NOMO-1 treated with DMSO at 0.1 percent for 48 hours (cell line): ENCODE results near the gene FXYD7.

ENCODE experiments used
- DNase-seq: peaks from one replicate; lab custom pipeline; 2025; ENCODE audit not compliant: unreplicated experiment; lab: John Stamatoyannopoulos, UW

The FXYD7 gene

GRCh38 chr19:35109395-35110112, 33.5 kb upstream of the FXYD7 start:
- DNase-seq, result no peak

GRCh38 chr19:35110974-35111373, 32.1 kb upstream of the FXYD7 start:
- DNase-seq, result no peak

GRCh38 chr19:35112995-35113688, 29.9 kb upstream of the FXYD7 start:
- DNase-seq, result no peak

GRCh38 chr19:35114353-35115176, 28.5 kb upstream of the FXYD7 start:
- DNase-seq, result peak; percentile 33

DNA sequence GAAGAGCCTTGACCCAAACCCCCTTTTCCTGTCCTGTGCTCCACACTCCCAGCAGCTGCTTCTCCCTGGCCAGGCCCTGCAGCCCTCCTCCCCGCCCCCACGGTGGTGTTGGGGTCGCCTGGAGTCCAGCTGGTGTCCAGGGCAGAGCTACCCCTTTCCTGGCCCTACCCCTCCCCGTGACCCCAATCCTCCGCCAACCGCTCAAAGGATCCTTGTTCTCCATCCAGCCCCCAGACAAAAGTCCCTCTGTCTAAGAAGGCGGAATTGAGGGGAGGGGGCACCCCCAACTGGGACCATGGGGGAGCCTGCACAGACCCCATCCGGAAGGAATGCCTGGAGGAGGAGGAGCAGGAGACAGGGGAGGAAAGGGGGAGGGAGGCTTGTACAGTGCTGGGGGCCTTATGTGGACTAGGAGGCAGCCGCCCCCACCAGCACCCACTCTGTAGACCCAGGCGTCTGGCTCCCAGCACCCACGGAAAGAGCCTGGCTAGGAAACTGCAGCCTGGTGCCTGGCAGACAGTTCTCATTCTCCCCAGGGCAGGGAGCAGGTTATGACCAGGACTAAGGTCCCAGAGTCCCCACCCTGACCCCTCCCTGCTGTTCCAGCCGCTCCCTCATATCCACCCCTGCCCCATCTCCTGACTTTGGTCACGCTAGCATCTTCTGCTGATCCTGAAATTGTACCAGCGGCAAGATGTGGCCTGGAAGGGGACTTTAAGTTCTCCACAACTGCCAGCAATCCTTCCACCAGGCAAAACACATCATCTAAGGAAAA, 27.7 kb upstream of the FXYD7 start, which contains the start of gene FXYD3:
TSS of gene FXYD3 (plus strand) at position 647 of the 775 bp plus-strand sequence. CDS start 3,554 bp downstream, outside the sequence.
- no peak for DNase-seq

GRCh38 chr19:35116072-35116801, 26.8 kb upstream of the FXYD7 start:
- no peak for DNase-seq

DNA sequence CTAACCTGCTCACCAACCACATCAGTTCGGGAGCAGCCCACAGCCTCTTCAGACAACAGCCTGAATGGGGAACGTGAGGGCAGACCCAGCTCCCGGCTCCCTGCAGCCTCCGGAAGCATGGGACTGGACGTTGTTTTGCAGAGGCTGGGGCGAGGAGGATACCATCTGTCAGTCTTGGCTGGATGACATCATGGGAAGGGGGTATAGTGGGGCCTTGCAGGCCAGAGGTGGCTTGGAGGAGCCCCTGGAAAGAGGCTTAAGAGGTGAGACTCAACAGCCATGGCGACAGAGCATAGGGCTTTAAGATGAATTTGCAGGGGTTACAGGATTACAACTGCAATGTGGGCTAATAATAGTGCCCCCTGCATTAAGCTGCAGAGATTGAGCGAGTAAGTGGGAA, 25.9 kb upstream of the FXYD7 start:
- no peak for DNase-seq

DNA sequence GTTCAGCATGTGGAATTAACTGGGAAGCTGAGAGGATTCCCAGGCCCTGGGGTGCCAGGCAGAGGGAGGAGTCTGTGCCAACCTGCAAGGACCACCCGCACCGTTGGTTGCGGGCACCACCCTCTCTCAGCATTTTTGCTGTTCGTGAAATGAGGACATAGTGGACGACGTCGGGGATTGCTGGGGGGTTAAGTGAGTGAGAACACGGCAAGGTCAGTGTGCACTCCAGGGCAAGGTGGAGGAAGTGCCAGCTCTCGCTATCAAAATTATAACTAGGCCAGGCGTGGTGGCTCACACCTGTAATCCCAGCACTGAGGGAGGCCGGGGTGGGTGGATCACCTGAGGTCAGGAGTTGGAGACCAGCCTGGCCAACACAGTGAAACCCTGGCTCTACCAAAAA, 25.3 kb upstream of the FXYD7 start:
- DNase-seq, result no peak

DNA sequence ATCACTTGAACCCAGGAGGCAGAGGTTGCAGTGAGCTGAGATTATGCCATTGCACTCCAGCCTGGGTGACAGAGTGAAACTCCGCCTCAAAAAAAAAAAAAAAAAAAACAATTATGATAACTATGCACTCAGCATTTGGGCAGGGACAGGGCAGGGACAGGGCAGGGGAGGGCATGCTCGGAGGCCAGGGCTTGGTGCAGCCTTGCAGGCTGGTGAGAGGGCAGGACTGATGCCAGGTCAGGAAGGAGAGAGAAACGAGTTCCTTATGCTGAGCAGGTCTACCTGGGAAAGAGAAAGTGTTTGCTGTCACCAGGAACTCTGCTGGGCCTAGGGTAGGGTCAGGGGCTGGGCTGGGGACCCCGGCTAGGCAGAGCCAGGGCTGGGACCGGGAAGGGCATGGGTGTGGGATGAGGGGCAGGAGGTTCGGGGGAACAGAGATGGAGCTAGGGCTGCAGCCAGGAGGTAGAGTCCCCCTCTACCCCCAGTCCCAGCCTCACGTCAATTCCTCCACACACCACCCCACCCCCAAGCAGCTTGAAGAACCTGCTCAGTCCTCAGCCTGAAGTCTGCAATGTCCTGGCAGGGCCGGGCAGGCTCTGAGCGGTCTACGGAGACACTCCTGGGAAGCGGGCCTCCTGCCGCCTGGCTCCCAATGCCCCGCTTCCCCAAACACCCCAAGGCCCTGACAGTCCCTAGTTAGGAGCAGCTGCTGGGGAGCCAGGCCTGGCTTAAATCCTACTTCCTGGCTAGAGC, 24.6 kb upstream of the FXYD7 start:
- DNase-seq, result no peak

DNA sequence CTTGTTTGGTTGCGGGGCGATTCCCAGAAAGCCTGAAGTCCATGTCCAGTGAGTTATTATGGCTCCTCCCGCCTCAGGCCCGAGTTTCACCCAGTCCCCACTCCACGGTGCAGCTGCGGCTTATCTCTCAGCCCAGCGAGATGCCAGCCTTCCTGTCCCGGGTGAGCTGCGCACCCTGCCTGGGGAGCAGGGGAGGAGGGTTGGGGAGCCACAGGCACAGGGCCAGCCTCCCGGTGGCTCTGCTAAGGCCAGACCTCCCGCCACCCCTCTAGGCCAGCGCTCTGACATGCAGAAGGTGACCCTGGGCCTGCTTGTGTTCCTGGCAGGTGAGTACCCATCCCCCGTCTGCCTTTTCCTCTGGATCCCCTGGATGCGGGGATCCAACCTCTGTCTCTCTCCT, 24.0 kb upstream of the FXYD7 start:
- DNase-seq, result no peak

- DNase-seq, result peak; percentile 23
Measured at GRCh38 chr19:35119578-35120155, 23.4 kb upstream of the FXYD7 start.

- DNase-seq, result no peak
Measured at GRCh38 chr19:35120492-35120891, 22.6 kb upstream of the FXYD7 start.

DNA sequence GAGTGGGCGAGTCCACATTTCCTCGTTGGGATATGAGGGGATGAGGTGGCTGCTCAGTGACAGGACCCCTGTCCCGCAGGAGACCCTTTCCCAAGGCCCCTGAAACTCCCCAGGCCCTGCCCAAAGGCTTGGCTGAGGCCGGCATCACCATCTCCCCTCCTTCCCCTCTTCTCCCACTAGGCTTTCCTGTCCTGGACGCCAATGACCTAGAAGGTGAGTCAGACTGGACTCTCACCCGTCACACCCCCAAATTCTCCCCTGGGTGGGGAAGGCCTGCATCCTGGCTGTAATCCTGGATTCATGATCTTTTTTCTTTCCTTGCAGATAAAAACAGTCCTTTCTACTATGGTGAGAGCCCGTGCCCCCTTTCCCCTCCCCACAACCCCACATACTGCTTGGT, 22.2 kb upstream of the FXYD7 start:
- DNase-seq, result no peak

- DNase-seq, result no peak
Measured at GRCh38 chr19:35122687-35123551, 20.1 kb upstream of the FXYD7 start.

GRCh38 chr19:35123573-35123972, 19.5 kb upstream of the FXYD7 start:
- DNase-seq, result no peak

GRCh38 chr19:35124098-35125060, 18.7 kb upstream of the FXYD7 start:
- peak; percentile 68 for DNase-seq

DNA sequence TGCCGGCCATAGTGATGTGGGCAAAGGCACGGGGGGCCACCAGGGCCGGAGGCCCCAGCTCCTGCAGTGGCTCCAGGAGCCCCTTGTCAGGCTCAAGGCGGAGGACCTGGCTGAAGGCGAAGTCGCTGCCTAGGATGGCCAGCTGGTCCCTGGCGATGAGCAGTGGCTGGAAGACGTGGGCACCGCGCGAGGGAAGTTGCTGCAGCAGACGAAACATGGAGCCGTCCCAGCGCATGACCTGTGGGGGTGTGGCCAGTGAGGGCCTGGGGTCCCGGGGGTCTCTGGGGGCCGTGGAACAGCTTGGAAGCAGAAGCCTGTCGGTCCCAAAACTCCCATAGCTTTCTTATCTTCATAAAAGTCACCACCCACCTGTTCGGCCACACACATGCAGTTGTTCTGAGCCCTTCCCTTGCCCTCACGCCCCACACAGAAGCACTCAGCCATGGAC, 17.8 kb upstream of the FXYD7 start:
- no peak for DNase-seq
